ENCODE data around the gene PAQR5.
"Not testable (repeated sequence)": the region's sequence is repeated elsewhere in the genome, so short reads cannot be mapped to it uniquely, and the experiment has no call there.

Gene PAQR5

GRCh38 chr15:69417581-69417980 is 118.9 kb downstream of the PAQR5 start:
- DNase-seq (ENCODE audit: low read depth, low spot score): no peak

GRCh38 chr15:69421498-69421897 is 122.8 kb downstream of the PAQR5 start:
- no peak for DNase-seq (ENCODE audit: low read depth, low spot score)

- DNase-seq (ENCODE audit: low read depth, low spot score): no peak
Measured at GRCh38 chr15:69422336-69422895, 123.7 kb downstream of the PAQR5 start.

GRCh38 chr15:69424001-69424400 is 125.3 kb downstream of the PAQR5 start:
- no peak for DNase-seq (ENCODE audit: low read depth, low spot score)

GRCh38 chr15:69424748-69425413 is 126.2 kb downstream of the PAQR5 start:
- DNase-seq (ENCODE audit: low read depth, low spot score): no peak

- DNase-seq (ENCODE audit: low read depth, low spot score): no peak
Measured at GRCh38 chr15:69433831-69434230, 135.1 kb downstream of the PAQR5 start.

GRCh38 chr15:69434238-69434637 is 135.5 kb downstream of the PAQR5 start:
- DNase-seq (ENCODE audit: low read depth, low spot score): no peak

- no peak for DNase-seq (ENCODE audit: low read depth, low spot score)
Measured at GRCh38 chr15:69434679-69435078, 136.0 kb downstream of the PAQR5 start.

- no peak for DNase-seq (ENCODE audit: low read depth, low spot score)
Measured at GRCh38 chr15:69435985-69436384, 137.3 kb downstream of the PAQR5 start.

- DNase-seq (ENCODE audit: low read depth, low spot score): no peak
Measured at GRCh38 chr15:69436951-69437350, 138.2 kb downstream of the PAQR5 start.

- no peak for DNase-seq (ENCODE audit: low read depth, low spot score)
Measured at GRCh38 chr15:69439623-69440022, 140.9 kb downstream of the PAQR5 start.

- no peak for DNase-seq (ENCODE audit: low read depth, low spot score)
Measured at GRCh38 chr15:69443032-69443611, 144.4 kb downstream of the PAQR5 start.

GRCh38 chr15:69444686-69445085 is 146.0 kb downstream of the PAQR5 start:
- no peak for DNase-seq (ENCODE audit: low read depth, low spot score)

- DNase-seq (ENCODE audit: low read depth, low spot score): no peak
Measured at GRCh38 chr15:69446953-69447352, 148.2 kb downstream of the PAQR5 start.

GRCh38 chr15:69450221-69450620 is 151.5 kb downstream of the PAQR5 start:
- not testable (repeated sequence) for DNase-seq (ENCODE audit: low read depth, low spot score)

GRCh38 chr15:69450968-69451695 is 152.4 kb downstream of the PAQR5 start:
- no peak for DNase-seq (ENCODE audit: low read depth, low spot score)

GRCh38 chr15:69451951-69452691 is 153.4 kb downstream of the PAQR5 start:
- no peak for DNase-seq (ENCODE audit: low read depth, low spot score)

GRCh38 chr15:69452692-69453521 is 154.2 kb downstream of the PAQR5 start, which contains the start of gene RPLP1:
TSS of gene RPLP1 (plus strand) at chr15:69452818. CDS start at chr15:69452949, 131 bp downstream.
- DNase-seq (ENCODE audit: low read depth, low spot score): peak; percentile 97

- no peak for DNase-seq (ENCODE audit: low read depth, low spot score)
Measured at GRCh38 chr15:69454953-69455352, 156.2 kb downstream of the PAQR5 start.

GRCh38 chr15:69456208-69457166 is 157.8 kb downstream of the PAQR5 start:
- no peak for DNase-seq (ENCODE audit: low read depth, low spot score)
